LNCaP clone FGC (cell line): ENCODE results near the gene CEP72.
"Not testable (repeated sequence)": the region's sequence is repeated elsewhere in the genome, so short reads cannot be mapped to it uniquely, and the experiment has no call there.

Experiments used
- DNase-seq: peaks from one replicate; pipeline ENCODE4 v3.0.0-alpha.2; 2011; ENCODE audit warnings: low read depth
- H3K4me3 ChIP-seq: 2 replicates; pipeline ENCODE4 v1.5.1; 2011; ENCODE audit warnings: mild to moderate bottlenecking, low read depth, low read length, control low read depth
- TF ChIP-seq, protein P1 (sequence below): IDR thresholded peaks from 2 replicates; pipeline ENCODE4 v1.5.1; 2012; ENCODE audit warnings: mild to moderate bottlenecking; ENCODE audit not compliant: control insufficient read depth, insufficient read depth; ENCODE audit errors: extremely low read depth

CEP72 gene

DNA sequence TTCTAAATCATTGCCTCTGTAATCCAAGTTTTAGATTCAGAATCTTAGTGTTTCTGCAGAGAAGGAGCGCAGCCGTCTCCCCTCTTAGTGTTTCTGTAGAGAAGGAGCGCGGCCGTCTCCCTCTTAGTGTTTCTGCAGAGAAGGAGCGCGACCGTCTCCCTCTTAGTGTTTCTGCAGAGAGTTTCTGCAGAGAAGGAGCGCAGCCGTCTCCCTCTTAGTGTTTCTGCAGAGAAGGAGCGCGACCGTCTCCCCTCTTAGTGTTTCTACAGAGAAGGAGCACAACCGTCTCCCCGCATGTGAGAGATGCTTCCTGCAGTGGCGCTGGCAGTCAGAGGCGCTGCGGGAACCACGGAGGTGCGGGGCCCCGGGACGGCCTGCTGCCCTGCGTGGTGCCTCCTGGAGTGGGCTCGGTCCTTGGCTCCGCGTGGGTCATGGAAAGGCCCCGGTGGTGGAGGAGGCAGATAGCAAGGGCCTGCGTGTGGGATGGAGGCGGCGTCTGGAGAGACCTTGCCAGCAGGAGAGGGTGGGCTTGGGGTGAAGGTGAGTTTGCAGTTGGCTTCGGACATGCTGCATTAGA, 10.9 kb downstream of the CEP72 start:
- H3K4me3 ChIP-seq, result no peak overlapping the region
- DNase-seq, result no peak
- TF ChIP-seq, protein P1, sequence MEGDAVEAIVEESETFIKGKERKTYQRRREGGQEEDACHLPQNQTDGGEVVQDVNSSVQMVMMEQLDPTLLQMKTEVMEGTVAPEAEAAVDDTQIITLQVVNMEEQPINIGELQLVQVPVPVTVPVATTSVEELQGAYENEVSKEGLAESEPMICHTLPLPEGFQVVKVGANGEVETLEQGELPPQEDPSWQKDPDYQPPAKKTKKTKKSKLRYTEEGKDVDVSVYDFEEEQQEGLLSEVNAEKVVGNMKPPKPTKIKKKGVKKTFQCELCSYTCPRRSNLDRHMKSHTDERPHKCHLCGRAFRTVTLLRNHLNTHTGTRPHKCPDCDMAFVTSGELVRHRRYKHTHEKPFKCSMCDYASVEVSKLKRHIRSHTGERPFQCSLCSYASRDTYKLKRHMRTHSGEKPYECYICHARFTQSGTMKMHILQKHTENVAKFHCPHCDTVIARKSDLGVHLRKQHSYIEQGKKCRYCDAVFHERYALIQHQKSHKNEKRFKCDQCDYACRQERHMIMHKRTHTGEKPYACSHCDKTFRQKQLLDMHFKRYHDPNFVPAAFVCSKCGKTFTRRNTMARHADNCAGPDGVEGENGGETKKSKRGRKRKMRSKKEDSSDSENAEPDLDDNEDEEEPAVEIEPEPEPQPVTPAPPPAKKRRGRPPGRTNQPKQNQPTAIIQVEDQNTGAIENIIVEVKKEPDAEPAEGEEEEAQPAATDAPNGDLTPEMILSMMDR, result no peak

DNA sequence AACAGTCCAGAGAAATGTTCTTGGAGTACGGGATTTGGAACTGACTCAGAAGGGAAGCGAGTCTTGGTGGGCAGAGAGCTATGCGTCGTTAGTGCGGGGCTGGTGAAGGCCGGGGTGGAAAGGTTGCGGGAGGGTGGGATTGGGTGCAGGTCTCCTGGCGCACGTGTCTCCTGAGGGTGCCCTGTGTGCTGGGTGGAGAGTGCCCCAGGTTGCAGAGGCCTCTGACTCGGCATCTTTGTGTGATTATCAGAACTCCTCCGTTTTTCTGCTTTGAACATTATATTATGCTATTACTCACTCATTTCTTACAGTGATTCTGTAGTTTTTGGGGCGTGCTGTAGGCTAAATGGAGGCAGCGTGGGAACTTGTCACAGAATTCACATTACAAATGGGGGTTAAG, 11.4 kb downstream of the CEP72 start:
- no peak for DNase-seq
- TF ChIP-seq, protein P1, result no peak
- H3K4me3 ChIP-seq, result no peak overlapping the region

DNA sequence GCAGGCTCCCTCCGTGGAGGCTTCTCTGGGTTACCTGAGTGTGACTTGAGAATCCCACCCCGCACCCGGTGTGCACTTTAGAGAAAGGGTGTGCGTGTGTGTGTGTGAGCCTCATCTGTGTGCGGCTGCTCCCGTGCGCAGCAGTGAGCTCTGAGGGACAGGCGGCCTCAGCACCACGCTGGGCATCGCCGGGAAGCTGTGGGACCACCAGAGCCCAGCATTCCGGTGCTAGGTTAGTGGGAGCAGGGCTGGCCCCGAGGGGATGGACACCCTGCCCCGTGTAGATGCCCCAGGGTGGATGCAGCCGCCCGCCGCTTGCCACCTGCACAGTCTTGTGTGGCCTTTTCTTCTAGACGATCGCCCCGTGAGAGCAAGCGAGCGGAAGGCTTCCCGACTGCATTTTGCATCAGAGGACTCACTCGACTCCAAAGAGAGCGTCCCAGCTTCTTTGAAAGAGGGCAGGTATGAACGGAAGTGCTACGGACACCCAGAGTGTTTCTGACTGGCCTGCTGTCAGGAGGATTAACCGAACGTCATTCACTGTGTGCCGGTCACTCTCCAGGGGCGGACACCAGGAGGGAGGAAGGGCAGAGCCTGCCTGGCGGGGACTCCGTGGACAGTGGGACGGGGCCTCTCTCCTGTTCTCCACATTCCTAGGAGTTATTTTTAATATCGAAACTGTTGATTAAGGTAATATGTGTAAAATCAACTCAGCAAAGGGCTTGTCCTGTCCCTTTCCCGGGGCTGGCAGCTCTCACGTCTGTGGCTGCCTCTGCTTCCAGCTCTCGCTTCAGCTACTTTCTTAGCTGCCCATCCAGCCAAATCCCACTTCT, 12.2 kb downstream of the CEP72 start:
- TF ChIP-seq, protein P1, result no peak
- no peak for DNase-seq
- no peak overlapping the region for H3K4me3 ChIP-seq

DNA sequence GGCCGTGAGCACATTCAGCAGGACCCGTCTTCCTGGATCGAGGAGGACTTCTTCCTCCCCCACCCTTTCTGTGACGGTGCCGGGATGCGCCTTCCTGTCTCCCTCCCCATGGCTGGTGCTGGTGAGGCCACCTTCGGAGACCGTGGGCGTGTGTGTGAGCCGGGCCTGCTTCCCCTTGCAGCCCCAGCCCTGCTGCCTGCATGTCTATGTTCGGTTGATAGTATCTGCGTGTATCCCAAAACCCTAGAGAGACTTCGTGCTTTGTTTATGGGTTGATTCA, 12.8 kb downstream of the CEP72 start:
- no peak for DNase-seq
- TF ChIP-seq, protein P1, result no peak
- no peak overlapping the region for H3K4me3 ChIP-seq

DNA sequence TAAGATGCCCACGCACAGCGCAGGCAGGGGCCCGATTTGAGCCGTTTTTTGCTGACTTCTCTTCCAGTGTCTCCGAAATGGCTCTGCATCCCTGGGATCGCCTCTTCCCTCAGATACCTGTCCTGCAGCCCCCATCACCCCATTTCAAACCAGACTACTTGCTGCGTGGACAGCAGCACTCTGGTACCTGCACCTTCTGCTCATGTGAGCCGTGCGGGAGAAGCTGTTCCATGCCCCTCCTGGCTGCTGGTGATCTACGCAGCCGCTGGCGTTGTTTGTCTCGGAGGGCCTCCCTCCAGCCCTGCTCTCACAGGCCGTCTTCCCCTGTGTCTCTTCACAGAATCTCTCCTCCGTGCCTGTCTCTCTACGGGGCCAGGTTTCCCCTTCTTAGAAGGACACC, 13.4 kb downstream of the CEP72 start:
- TF ChIP-seq, protein P1, result no peak
- no peak for DNase-seq
- no peak overlapping the region for H3K4me3 ChIP-seq

DNA sequence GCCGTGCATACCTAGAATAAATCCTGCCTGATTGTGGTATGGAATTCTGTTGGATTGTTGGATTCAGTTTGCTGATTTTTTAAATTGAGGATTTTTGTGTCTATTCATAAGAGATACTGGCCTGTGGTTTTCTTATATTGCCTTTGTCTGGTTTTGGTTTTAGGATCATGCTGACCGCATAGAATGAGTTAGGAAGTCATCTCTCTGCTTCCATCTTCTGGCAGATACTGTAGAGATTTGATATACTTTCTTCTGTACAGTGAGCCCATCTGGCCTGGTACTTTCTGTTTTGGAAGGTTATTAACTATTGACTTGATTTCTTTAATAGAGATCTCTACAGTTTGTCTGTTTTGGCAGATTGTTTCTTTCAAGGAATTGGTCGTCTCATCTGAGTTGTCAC, 14.7 kb downstream of the CEP72 start:
- no peak overlapping the region for H3K4me3 ChIP-seq
- no peak for DNase-seq
- TF ChIP-seq, protein P1, result no peak

DNA sequence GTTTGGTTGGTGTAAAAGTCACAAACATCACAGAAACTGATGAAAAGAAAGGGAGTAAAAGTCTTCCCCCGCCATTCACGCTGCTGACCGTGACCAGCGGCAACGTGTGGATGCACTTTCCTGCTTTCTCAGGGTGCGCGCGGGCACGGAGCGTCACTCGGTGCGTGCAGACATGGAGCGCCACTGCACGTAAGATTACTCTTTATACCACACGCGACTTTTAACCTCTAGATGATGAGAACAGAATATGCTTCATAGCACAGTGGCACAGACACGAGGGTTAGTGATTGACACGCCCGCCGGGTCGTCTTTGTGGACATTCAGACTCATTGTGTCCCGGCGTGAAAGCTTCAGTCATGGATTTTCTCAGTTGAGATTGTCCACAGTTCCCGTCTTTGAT, 15.7 kb downstream of the CEP72 start:
- TF ChIP-seq, protein P1, result no peak
- DNase-seq, result no peak
- H3K4me3 ChIP-seq, result no peak overlapping the region

DNA sequence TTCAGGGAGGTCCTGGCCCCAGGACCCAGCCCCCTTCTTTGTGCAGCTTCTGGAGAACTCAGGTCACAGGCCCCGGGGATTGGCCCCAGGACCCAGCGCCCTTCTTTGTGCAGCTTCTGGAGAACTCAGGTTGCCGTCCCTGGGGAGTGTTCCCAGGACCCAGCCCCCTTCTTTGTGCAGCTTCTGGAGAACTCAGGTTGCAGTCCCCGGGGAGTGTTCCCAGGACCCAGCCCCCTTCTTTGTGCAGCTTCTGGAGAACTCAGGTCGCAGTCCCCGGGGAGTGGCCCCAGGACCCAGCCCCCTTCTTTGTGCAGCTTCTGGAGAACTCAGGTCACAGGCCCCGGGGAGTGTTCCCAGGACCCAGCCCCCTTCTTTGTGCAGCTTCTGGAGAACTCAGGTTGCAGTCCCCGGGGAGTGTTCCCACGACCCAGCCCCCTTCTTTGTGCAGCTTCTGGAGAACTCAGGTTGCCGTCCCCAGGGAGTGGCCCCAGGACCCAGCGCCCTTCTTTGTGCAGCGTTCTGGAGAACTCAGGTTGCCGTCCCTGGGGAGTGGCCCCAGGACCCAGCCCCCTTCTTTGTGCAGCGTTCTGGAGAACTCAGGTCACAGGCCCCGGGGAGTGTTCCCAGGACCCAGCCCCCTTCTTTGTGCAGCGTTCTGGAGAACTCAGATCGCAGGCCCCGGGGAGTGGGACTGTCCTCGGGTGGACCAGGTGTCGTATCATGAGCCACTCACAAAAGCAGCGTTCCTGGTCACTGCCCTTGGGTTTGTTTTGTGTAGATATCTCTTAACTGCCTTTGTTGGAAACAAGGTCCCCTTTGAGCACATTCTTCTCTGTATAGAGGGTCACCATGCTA, 16.4 kb downstream of the CEP72 start:
- not testable (repeated sequence) for DNase-seq, H3K4me3 ChIP-seq
